GM23248 (cell line): ENCODE measurements around the gene SEPTIN1.

Source experiments
- EZH2 ChIP-seq: fragments of 200-600 bp; sonication (generic); IDR thresholded peaks from 2 replicates; pipeline ENCODE4 v1.6.1; 2018; ENCODE audit warnings: antibody characterized with exemption, mild to moderate bottlenecking; ENCODE audit not compliant: insufficient read depth, poor library complexity, severe bottlenecking
- EZH2phosphoT487 ChIP-seq: fragments of 200-600 bp; sonication (generic); IDR thresholded peaks from 2 replicates; pipeline ENCODE4 v1.6.1; 2018; ENCODE audit warnings: antibody characterized with exemption, moderate library complexity, mild to moderate bottlenecking, low read depth; ENCODE audit not compliant: insufficient read depth

DNA sequence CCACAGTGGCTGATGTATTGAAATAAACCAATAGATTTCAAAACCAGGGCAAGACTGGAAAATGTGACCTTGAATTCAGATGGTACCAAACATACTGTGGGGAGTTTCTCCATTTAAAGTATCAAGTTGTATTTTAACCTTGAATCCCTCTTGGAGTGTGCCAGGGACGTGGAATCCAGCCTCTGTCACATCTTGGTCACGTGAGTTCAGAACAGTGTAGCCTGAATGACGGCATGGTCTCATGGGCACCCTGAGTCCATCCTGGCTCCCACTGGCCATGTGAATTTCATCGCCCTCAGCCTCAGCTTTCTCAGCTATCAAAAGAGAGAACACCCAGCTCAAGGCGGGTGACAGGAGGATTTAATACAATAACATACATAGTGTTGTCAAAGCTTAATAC, 31.8 kb upstream of the SEPTIN1 start:
- TF ChIP-seq EZH2 (no peak), EZH2phosphoT487 (no peak)
